Neutrophil (primary cell): ENCODE measurements around the gene TRIM28.

Experiments
- H3K27ac ChIP-seq: fragments of 200-600 bp; sonication (generic); 2 replicates; pipeline ENCODE4 v1.5.1; 2016; ENCODE audit warnings: mild to moderate bottlenecking, moderate library complexity
- H3K27me3 ChIP-seq: fragments of 200-600 bp; sonication (generic); 2 replicates; pipeline ENCODE4 v1.6.0; 2016; ENCODE audit warnings: mild to moderate bottlenecking
- H3K36me3 ChIP-seq: fragments of 200-600 bp; sonication (generic); 2 replicates; pipeline ENCODE4 v1.5.1; 2017
- H3K4me1 ChIP-seq, 2 experiments: fragments of 200-600 bp in 1 of 2; sonication (generic) in 1 of 2; 1 replicate in 1 of 2; 2 replicates in 1 of 2; pipeline versions ENCODE4 v1.5.1 to v1.6.1; 2013 to 2016; ENCODE audit warnings: low read depth in 1 of 2, low read length in 1 of 2, mild to moderate bottlenecking in 1 of 2, moderate library complexity in 1 of 2; ENCODE audit not compliant: control insufficient read depth in 1 of 2, insufficient read depth in 1 of 2
- H3K4me3 ChIP-seq, 2 experiments: fragments of 200-600 bp in 1 of 2; sonication (generic) in 1 of 2; 1 replicate in 1 of 2; 2 replicates in 1 of 2; pipeline ENCODE4 v1.5.1; 2013 to 2016; ENCODE audit warnings: low read depth in 1 of 2, low read length in 1 of 2, mild to moderate bottlenecking in 1 of 2, moderate library complexity in 1 of 2
- H3K9me3 ChIP-seq: fragments of 200-600 bp; sonication (generic); 2 replicates; pipeline ENCODE4 v1.5.1; 2016
- CTCF ChIP-seq: fragments of 200-600 bp; sonication (generic); IDR thresholded peaks from 2 replicates; pipeline ENCODE4 v1.5.1; 2016; ENCODE audit warnings: antibody characterized with exemption

TRIM28 gene

DNA sequence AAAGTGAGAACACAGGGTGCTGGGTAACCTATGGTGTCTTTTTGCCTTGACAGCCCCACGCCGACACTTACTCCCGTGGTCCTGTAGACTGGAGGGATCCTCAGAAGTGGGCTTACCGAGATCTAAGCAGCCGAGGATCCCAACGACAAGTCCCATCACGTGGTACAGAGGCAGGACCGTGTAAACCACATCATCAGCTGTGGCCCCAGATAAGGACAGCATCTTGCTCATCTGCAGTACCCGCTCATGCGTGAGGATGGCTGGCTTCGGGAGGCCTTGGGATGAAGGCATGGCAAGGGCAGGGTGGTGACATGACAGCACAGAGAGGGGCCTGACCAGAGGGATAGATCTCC, 34.2 kb upstream of the TRIM28 start:
- no peak overlapping the region for H3K4me3 ChIP-seq
- H3K4me1 ChIP-seq: peaks cover 10 to 13% of the 10 kb centered on the region in 2 experiments
- no peak for TF ChIP-seq CTCF
- H3K36me3 ChIP-seq: peaks cover 12% of the 10 kb centered on the region
- H3K27ac ChIP-seq: no peak overlapping the region
- no peaks in the 10 kb centered on the region for H3K27me3 ChIP-seq
- H3K9me3 ChIP-seq: peaks cover 5% of the 10 kb centered on the region

- Histone ChIP-seq H3K4me1 (peaks cover 11 to 15% of the 10 kb centered on the region in 2 experiments), H3K27ac (no peak overlapping the region), H3K27me3 (no peaks in the 10 kb centered on the region), H3K36me3 (peaks cover 12% of the 10 kb centered on the region), H3K9me3 (peaks cover 5% of the 10 kb centered on the region), H3K4me3 (no peak overlapping the region)
- no peak for TF ChIP-seq CTCF
Measured at GRCh38 chr19:58510084-58510862, 33.6 kb upstream of the TRIM28 start.

- H3K9me3 ChIP-seq: peaks cover 5% of the 10 kb centered on the region
- no peak for TF ChIP-seq CTCF
- H3K27me3 ChIP-seq: no peaks in the 10 kb centered on the region
- peaks cover 11 to 15% of the 10 kb centered on the region in 2 experiments for H3K4me1 ChIP-seq
- H3K36me3 ChIP-seq: peaks cover 23% of the 10 kb centered on the region
- no peak within 1 kb of the TSS for H3K4me3 ChIP-seq
- no peak within 1 kb of the TSS for H3K27ac ChIP-seq
Measured at GRCh38 chr19:58511353-58512208, 32.3 kb upstream of the TRIM28 start, which contains the start of gene SLC27A5. Gene SLC27A5 (minus strand): TSS chr19:58511992. CDS start chr19:58511955, 37 bp downstream.

GRCh38 chr19:58513213-58513693, 30.6 kb upstream of the TRIM28 start:
- TF ChIP-seq CTCF: no peak
- Histone ChIP-seq H3K27ac (peak overlapping the region; percentile 57), H3K4me3 (no peak overlapping the region), H3K36me3 (peaks cover 32% of the 10 kb centered on the region), H3K4me1 (peaks cover 15 to 25% of the 10 kb centered on the region in 2 experiments), H3K9me3 (no peaks in the 10 kb centered on the region), H3K27me3 (no peaks in the 10 kb centered on the region)

- H3K9me3 ChIP-seq: no peaks in the 10 kb centered on the region
- H3K27me3 ChIP-seq: no peaks in the 10 kb centered on the region
- H3K4me3 ChIP-seq: peak overlapping the region; percentile 41 to 60
- peaks cover 22 to 32% of the 10 kb centered on the region in 2 experiments for H3K4me1 ChIP-seq
- H3K36me3 ChIP-seq: peaks cover 32% of the 10 kb centered on the region
- peak overlapping the region; percentile 57 for H3K27ac ChIP-seq
- peak; percentile 92 for TF ChIP-seq CTCF
Measured at GRCh38 chr19:58513694-58514563, 29.9 kb upstream of the TRIM28 start.
